Bronchial epithelial cell (primary cell): Measurements from ENCODE around the gene GNG8. TPM values are rescaled to one million over a fixed set of nuclear protein-coding genes. Genes with fewer than 3 reads are reported as not detected.

Source experiments
- DNase-seq: peaks from one replicate; pipeline ENCODE4 v3.0.0-alpha.2; 2010; ENCODE audit warnings: low read depth
- FAIRE-seq: peaks from 2 replicates; lab custom pipeline; 2011; peaks lifted over from hg19 to GRCh38; lab: Jason Lieb, UNC
- H3K27me3 ChIP-seq: 2 replicates; pipeline ENCODE4 v1.5.1; 2011; ENCODE audit warnings: low read length; ENCODE audit not compliant: control insufficient read depth, insufficient read depth
- H3K36me3 ChIP-seq: 2 replicates; pipeline ENCODE4 v1.5.1; 2011; ENCODE audit warnings: low read length; ENCODE audit not compliant: control insufficient read depth, insufficient read depth
- H3K4me3 ChIP-seq: 2 replicates; pipeline ENCODE4 v1.5.1; 2011; ENCODE audit warnings: mild to moderate bottlenecking, low read depth, low read length, control low read depth
- CTCF ChIP-seq: IDR thresholded peaks from 2 replicates; pipeline ENCODE4 v1.5.1; 2011; ENCODE audit warnings: mild to moderate bottlenecking, moderate library complexity, low read length, control low read depth, inconsistent platforms; ENCODE audit not compliant: insufficient read depth, severe bottlenecking
- total RNA-seq: library from RNA; depleted of rRNA; stranded (reverse); fragments of >200 nt; gene quantifications from 2 replicates; pipeline ENCODE4 v1.2.1, GENCODE V29; 2014

Gene GNG8
- total RNA-seq, 1 donor from 2014 or later, result not detected

DNA sequence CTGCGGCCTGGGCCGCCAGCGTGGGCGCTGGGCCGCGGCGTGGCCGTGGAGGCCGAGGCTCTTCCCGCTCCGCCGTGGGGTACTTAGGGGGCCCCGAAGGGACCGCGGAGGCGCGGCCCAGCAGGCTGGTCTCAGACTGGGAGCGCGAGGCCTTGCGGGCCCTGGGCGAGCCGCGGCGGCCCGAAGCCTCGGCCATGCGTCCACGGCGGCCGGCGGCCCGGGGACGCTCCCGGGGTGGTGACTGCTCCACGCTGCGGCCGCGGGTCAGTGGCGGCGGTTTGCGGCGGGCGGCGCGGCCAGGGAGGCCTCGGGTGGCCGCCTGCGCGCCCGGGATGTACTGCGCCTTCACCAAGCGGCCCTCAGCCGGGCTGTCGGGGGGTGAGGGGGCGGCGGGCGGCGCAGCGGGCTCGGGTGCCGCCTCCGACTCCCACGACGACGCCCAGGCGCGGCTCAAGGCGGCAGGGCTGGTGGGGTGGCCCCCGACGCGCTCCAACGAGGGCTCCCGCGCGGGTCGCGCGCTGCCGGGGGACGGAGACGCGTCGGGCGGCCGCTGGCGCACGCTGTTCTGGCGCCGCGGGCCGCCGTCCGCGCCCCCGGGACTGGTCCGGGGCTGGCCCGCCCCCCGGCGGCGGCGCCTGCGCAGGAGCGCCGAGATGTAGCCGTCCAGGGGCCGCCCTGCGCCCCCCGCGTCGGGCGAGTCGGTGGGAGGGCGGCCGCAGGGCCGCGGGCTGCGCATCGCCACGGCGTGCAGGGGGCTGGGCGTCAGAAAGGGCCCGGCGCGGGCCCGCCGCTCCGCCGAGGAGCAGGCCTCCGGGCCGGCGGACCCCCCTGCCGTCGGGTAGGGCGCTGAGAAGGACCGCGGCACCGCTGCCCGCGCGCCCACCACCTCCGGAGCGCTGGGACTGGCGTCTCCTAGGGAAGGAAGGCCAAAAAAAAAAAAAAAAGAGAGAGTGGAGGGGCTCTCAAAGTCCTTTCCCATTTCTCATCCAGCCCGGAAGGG, 13.3 kb upstream of the GNG8 start:
- TF ChIP-seq CTCF, result no peak
- H3K36me3 ChIP-seq, result no peaks in the 10 kb centered on the region
- FAIRE-seq, result no peak
- no peak for DNase-seq
- H3K4me3 ChIP-seq, result no peak overlapping the region
- peaks cover 16% of the 10 kb centered on the region for H3K27me3 ChIP-seq

DNA sequence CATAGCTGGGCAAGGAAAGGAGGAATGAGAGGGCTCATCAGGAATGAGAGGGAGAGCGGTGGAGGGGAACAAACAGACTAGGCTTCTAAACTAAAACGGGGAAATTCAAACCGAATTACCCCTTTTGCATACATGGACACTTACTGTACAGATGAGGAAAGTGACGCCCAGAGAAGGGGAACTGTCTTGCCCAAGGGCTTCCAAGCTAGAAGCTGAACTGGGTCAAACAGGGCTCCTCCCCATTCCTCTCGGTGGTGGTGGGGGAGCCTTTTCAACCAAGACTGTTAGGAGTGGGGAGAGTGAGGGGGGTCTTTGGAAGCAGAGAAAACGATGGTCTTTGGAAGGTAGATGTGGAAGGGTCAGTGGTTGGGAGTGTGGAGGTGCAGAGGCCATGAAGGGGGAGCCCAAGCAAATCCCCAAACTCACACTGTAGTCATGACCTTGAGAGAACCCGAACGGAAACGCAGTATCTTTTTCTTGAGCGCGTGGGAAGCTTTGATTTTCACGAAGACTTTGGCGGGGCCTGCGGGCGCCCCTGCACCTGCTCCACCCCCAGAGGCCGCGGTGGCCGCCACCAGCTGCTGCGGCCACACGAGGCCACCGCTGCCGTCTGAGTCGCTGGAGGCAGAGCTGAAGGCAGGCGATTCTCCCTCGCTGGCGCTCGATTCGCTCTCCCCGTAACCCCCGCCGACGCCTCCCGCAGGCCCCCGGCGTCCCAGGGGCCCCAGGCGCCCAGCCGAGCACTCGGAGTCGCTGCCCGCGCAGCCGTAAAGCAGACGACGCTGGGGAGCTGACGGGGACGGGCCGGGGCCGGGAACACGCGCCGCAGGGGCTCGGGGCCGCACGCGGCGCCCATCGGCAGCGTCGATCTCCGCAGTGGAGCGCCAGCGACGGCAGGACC, 12.3 kb upstream of the GNG8 start:
- DNase-seq (no peak), FAIRE-seq (peak; percentile 60)
- peaks cover 14% of the 10 kb centered on the region for H3K27me3 ChIP-seq
- H3K36me3 ChIP-seq, result no peaks in the 10 kb centered on the region
- no peak for TF ChIP-seq CTCF
- no peak overlapping the region for H3K4me3 ChIP-seq

GRCh38 chr19:46646402-46646801, 10.4 kb upstream of the GNG8 start:
- Histone ChIP-seq H3K36me3 (no peaks in the 10 kb centered on the region), H3K27me3 (peaks cover 14% of the 10 kb centered on the region), H3K4me3 (no peak overlapping the region)
- no peak for TF ChIP-seq CTCF
- DNase-seq (no peak), FAIRE-seq (no peak)

DNA sequence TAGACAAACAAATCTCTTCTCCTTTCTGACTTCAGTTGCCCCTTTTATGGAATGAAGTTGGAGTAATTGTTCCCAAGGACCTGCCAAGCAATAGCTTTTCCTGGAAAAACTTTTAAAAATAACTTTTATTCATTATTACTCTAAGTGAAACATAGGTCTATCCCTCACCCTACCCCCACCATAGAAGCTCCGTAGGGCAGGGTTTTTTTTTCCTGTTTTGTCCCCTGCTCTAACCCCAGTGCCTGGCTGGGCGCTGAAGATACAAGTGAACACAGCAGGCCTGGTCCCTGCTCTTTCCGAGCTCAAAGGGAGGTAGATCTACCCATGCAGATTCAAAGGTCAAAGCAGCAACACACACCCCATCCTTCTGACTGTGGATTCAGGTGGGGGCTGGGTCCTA, 8.7 kb upstream of the GNG8 start:
- DNase-seq, result no peak
- no peak overlapping the region for H3K4me3 ChIP-seq
- TF ChIP-seq CTCF, result no peak
- FAIRE-seq, result no peak
- H3K36me3 ChIP-seq, result no peaks in the 10 kb centered on the region
- peaks cover 17% of the 10 kb centered on the region for H3K27me3 ChIP-seq

DNA sequence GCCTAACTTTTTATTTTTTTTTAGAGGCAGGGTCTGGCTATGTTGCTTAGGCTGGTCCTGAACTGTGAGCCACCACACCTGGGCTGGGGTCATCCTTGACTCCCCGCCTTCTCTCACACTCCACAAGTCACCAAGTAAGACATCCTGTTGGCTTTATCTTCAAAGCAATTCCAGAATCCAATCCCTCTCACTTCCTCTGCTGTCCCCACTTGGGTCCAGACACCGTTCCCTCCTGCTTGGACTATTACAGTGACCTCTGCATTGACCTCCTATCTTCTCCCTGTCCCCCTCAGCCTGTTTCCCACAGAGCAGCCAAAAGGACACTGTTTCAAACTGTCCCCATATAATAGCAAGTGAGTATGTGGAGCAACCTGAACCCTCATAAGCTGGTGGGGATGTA, 4.7 kb upstream of the GNG8 start:
- no peak for TF ChIP-seq CTCF
- Histone ChIP-seq H3K4me3 (no peak overlapping the region), H3K36me3 (no peaks in the 10 kb centered on the region), H3K27me3 (peaks cover 14% of the 10 kb centered on the region)
- DNase-seq (no peak), FAIRE-seq (no peak)
